ENCODE results near the gene GPR156.
A peak's percentile ranks its signal among the peaks of the same experiment; 100 is the strongest.

Gene GPR156

DNA sequence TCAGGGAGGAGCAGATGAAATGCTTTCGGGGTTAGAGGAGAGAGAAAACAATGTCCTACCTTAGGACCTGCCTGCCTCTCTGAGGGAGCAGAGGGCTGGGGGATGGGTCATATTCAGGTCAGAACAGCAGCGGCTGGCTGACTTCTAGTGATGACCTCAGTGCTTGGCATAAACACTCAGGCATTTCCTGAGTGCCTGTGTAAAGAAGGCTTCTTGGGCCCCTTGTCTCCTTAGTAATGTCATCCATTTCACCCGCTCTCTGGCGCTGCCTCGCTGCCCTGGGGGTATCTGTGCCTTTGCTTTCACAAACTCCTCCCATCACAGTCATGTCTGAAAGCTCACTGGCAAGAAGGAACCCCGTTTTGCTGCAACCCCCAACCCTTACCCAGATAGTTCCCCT lies 107.9 kb downstream of the GPR156 start:
- peak; percentile 16 for DNase-seq
- Histone ChIP-seq H3K36me3 (no peaks in the 10 kb centered on the region), H3K4me3 (ENCODE audit: low read depth, low read length) (no peak overlapping the region), H3K9me3 (no peaks in the 10 kb centered on the region), H3K4me1 (no peaks in the 10 kb centered on the region; the same call in 1 of the 2 replicates), H3K27me3 (no peaks in the 10 kb centered on the region)
- no peak for TF ChIP-seq CTCF (IDR thresholded peaks at IDR 0.05; ENCODE audit: low read depth, low read length)

DNA sequence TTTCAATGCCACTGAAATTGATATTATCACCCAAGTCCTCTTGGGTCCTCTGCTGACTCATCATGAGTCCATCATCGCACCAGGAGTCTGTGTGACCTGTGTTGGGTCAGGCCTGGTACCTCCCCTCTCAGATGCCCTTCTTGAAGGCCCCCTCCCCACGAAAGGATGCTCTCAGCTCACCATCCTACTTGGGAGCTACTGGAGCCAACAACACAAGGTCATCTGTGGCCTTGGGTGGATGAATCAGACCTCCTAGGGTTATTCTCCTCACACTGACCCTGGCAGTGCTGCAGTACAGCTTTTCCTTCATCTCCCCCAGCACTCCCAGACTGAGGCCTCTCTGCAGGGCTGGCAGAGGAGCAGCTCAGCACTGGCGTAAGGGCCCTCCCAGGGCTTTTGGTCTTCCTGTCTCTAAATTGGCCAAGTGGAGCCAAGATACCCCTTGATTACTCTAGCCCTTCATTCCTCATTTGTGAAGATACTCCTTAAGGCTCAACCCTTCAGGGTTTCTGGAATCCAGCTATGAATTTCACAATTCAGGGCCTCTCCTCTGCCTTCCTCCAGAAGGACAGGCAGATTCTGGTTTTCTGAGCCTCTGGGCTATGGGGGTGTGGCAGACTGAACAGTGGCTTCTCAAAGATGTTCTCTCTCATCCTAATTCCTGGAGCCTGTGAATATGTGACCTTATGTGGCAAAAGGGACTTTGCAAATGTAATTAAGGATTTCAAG lies 110.0 kb downstream of the GPR156 start:
- DNase-seq, result no peak
- no peaks in the 10 kb centered on the region for H3K36me3 ChIP-seq
- no peak for TF ChIP-seq CTCF (IDR thresholded peaks at IDR 0.05; ENCODE audit: low read depth, low read length)
- no peaks in the 10 kb centered on the region for H3K27me3 ChIP-seq
- no peaks in the 10 kb centered on the region for H3K9me3 ChIP-seq
- H3K4me3 ChIP-seq (ENCODE audit: low read depth, low read length), result no peak overlapping the region
- no peaks in the 10 kb centered on the region; the same call in 1 of the 2 replicates for H3K4me1 ChIP-seq

DNA sequence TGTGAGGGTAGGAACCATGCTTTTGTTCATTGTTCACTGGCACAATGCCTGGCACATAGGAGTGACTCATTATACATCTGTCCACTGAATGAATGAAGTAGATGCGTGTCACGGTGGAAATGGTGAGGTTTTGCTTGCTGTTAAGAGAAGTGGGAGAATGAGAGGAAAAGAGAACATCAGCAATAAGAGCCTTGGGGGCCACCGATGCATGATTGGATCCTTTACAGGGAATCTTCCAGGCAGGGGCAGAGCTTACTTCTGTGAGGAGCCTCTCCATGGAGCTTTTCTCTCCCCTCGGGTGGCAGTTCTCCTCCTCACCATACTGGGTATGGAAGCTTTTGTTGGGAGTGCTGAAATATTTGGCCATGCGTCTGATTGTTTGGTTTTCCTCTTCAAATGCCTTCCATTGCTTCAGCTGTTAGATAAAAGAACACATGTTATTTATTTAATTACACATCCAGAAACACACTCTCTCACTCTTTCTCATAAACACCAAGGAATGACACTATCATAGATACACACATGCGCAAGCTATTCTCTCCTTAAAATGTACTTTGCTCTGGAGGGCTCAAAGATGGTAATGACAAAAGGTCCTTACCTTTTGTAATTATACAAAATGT lies 111.9 kb downstream of the GPR156 start:
- no peak overlapping the region for H3K4me3 ChIP-seq (ENCODE audit: low read depth, low read length)
- TF ChIP-seq CTCF (IDR thresholded peaks at IDR 0.05; ENCODE audit: low read depth, low read length), result no peak
- no peaks in the 10 kb centered on the region for H3K36me3 ChIP-seq
- DNase-seq, result no peak
- H3K27me3 ChIP-seq, result no peaks in the 10 kb centered on the region
- H3K4me1 ChIP-seq, result no peaks in the 10 kb centered on the region; the same call in 1 of the 2 replicates
- no peaks in the 10 kb centered on the region for H3K9me3 ChIP-seq

GRCh38 chr3:120172070-120172469 lies 113.0 kb downstream of the GPR156 start:
- no peaks in the 10 kb centered on the region for H3K9me3 ChIP-seq
- no peak overlapping the region for H3K4me3 ChIP-seq (ENCODE audit: low read depth, low read length)
- H3K36me3 ChIP-seq, result no peaks in the 10 kb centered on the region
- TF ChIP-seq CTCF (IDR thresholded peaks at IDR 0.05; ENCODE audit: low read depth, low read length), result no peak
- H3K27me3 ChIP-seq, result no peaks in the 10 kb centered on the region
- no peaks in the 10 kb centered on the region; the same call in 1 of the 2 replicates for H3K4me1 ChIP-seq
- DNase-seq, result no peak

- H3K4me1 ChIP-seq, result no peaks in the 10 kb centered on the region
- TF ChIP-seq CTCF (IDR thresholded peaks at IDR 0.05; ENCODE audit: low read depth, low read length), result no peak
- no peak overlapping the region for H3K4me3 ChIP-seq (ENCODE audit: low read depth, low read length)
- H3K27me3 ChIP-seq, result no peaks in the 10 kb centered on the region
- H3K36me3 ChIP-seq, result no peaks in the 10 kb centered on the region
- H3K9me3 ChIP-seq, result no peaks in the 10 kb centered on the region
- DNase-seq, result no peak
These were observed 113.7 kb downstream of the GPR156 start for GRCh38 chr3:120171134-120171873.

Measured in BE2C (cell line).